Inflammatory macrophage treated with lipopolysaccharide for 4 hours (primary cell): ENCODE data around the gene MIER1.
A peak's percentile ranks its signal among the peaks of the same experiment; 100 is the strongest.
"Not testable (repeated sequence)": the region's sequence is repeated elsewhere in the genome, so short reads cannot be mapped to it uniquely, and the experiment has no call there.

Experiments
- DNase-seq: peaks from one replicate; pipeline ENCODE4 v3.0.0-alpha.2; 2020

Gene MIER1

DNA sequence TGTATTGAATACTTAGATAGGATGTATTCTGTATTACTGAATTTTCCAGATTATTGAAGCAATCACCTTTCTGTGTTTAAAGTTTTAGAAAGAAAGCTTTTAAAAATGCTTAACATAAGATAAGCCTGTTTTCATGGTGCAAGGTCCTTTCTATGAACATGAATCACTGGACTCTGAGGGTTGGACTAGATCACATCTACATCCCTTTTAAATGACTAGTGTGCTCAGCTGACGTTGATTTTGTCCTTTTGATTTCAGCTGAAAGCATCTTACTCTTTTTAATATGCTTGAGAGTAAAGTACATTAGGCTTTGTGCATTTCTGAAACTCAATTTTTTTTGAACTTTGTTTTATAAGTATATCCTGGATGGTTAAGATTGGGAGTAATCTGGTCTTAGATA, 16.2 kb downstream of the MIER1 start:
- no peak for DNase-seq

DNA sequence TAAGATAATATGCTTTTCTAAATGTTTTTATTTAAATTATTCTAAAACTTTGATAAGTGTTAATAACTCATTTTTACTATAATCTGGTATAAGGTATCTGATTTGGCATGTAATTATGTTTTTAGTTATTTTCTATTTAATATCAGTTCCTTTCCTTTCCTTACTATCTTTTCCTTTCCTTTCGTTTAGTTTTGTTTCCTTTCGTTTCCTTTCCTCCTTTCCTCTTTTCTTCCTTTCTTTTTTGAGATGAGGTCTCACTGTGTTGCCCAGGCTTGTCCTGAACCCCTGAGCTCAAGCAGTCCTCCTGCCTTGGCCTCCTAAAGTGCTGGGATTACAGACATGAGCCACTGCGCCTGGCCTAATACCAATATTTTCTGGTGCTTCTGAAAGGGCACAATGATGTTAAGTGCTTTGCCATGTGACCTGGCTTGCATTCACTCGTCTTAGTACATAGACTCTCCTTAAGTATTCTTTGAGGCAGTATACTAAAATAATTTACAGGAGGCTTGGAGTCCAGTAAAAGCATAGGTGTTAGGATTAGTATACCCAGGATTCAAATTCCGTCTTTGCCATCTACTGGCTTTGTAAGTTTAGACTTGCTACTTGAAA, 18.7 kb downstream of the MIER1 start:
- no peak for DNase-seq

GRCh38 chr1:66944330-66945274, 19.8 kb downstream of the MIER1 start:
- peak; percentile 31 for DNase-seq

DNA sequence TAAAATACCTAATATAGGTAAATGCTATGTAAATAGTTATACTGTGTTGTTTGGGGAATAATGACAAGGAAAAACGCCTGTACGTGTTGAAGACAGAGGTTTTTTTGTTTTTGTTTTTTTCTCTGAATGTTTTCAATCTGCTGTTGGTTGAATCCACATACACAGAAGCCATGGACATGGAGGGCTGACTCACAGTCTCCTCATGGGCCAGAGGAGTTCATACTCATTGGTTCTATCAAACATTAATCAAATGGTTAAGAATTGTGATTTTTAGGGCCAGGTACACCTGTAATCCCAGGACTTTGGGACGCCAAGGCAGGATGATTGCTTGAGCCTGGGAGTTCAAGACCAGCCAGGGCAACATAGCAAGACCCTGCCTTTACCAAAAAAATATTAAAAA, 20.5 kb downstream of the MIER1 start:
- DNase-seq, result no peak

DNA sequence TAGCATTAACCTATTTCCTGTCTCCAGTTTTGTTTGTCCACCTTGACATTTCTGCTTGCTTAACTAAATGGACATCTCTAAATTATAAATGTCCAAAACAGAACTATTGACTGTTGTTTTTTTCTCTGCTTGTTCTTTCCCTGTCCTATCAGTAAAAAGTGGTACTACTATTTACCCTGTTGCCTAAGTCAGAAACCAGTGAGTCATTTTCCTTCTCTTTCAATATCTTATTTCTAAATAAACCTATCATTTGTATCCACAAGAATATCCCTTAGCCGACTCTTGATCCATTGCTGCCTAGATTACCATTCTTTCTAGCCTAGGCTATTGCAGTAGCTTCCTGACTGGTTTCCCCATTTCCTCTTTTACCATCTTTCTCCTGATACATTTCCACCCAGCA, 22.5 kb downstream of the MIER1 start:
- peak; percentile 42 for DNase-seq

DNA sequence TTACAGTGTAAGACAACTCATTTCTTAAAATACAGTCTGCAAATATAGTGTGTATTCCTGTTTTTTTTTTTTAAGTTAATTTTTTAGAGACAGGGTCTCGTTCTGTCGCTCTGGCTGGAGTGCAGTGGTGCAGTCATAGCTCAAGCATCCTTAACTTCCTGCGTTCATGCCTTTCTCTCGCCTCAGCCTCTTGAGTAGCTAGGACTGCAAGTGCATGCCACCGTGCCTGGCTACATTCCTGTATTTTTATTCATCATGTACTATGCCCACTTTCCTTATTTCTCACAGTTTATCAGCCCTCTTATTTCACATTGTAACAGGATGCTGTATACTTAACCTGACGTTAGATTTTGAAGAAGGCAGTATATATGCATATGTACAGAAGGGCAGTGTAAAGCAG, 26.7 kb downstream of the MIER1 start:
- DNase-seq, result no peak

- DNase-seq, result no peak
Observed at GRCh38 chr1:66954208-66954607, 29.4 kb downstream of the MIER1 start.

- no peak for DNase-seq
Observed at GRCh38 chr1:66957938-66958337, 33.1 kb downstream of the MIER1 start.

DNA sequence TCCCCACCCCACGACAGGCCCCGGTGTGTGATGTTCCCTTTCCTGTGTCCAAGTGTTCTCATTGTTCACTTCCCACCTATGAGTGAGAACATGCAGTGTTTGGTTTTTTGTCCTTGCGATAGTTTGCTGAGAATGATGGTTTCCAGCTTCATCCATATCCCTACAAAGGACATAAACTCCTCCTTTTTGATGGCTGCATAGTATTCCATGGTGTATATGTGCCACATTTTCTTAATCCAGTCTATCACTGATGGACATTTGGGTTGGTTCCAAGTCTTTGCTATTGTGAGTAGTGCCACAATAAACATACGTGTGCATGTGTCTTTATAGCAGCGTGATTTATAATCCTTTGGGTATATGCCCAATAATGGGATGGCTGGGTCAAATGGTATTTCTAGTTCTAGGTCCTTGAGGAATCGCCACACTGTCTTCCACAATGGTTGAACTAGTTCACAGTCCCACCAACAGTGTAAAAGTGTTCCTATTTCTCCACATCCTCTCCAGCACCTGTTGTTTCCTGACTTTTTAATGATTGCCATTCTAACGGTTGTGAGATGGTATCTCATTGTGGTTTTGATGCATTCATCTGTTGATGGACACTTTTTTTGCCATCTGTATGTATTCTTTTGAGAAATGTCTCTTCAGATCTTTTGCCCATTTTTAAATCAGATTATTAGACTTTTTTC, 41.5 kb downstream of the MIER1 start:
- DNase-seq, result not testable (repeated sequence)

DNA sequence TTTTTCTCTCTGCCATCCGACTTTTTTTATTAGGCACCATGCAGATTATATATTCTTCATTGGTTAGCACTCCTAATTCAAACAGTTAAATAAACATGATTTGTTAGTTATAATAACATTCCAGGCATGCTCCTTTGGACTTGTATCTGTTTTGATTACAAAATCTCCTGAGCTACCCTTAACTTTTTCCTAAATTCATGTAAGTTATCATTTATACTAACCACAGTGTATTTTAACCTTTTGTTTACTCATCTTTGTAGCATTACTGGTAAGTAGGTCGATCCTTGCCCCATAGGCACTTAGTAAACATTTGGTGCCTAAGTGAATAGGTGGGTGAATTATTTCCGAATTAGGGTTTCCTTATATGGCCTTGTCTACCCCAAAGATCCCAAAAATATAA, 43.8 kb downstream of the MIER1 start:
- no peak for DNase-seq

DNA sequence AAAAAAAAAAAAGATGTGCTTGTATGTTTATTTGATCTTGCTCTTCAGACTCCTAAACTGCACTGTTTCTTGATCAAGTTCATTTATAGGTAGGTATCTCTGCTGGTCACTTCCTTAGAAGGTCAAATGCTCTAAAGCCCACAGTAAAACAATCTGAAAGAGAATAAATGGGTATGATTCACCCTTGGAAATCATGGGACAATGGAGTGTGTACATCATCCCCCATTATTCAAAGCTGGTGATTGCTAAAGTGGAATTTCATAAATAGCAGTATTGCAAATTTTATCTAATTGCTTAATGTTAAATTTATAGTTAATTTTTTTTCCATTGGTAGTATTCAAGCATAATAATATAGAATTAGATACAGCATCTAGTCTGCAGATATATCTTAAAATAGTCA, 53.4 kb downstream of the MIER1 start:
- peak; percentile 50 for DNase-seq

DNA sequence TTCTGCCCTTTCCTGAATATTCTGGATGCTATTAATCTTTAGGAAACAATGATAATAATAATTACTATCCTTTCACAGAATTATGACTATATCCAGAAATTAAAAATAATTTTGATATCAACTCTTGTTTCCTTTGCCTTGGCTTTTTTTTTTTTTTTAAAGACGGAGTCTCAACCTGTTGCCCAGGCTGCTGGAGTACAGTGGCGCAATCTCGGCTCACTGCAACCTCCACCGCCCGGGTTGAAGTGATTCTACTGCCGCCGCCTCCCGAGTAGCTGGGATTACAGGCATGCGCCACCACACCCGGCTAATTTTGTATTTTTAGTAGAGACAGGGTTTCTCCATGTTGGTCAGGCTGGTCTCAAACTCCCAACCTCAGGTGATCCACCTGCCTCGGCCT, 54.8 kb downstream of the MIER1 start:
- DNase-seq, result not testable (repeated sequence)

DNA sequence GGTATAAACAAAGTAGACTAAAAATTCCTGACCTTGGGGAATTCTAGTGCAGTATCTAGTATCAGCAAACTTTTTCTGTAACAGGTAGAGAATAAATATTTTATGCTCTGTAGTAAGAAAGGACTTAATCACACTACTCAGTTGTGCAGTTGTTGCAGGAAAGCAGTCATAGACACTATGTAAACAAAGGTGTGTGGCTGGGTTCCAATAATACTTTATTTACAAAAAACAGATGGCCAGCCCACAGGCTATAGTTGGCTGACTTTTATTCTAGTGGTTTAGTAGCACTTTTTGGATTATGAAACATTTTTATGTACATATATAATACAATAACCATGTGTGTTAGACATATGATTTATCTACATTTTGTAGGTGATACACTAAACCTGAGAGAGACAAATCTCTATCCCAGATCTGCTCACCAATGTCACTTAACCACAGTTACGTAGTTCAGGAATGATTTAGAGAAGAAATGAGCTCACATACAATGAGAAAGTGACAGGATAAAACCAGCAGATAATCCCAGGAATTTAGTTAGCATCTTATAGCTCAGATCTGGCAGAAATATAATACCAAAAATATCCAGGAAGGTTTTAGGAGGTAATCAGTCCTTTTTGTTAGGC, 56.1 kb downstream of the MIER1 start:
- no peak for DNase-seq

DNA sequence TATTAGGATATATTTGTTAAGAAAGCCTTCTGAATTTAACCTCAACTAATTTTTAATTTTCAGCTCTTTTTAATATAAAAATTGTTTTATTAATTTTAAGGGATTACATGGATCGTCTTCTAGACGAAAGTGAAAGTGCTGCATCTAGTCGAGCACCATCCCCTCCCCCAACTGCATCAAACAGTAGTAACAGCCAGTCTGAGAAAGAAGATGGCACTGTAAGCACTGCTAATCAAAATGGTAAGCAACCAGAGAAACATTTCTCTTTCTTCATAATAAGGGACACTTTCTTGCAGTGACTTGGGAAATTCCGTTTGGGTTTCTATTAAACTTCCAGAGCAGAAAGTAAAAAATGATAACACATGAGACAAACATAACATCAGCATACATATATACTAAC, 56.9 kb downstream of the MIER1 start:
- DNase-seq, result peak; percentile 19

DNA sequence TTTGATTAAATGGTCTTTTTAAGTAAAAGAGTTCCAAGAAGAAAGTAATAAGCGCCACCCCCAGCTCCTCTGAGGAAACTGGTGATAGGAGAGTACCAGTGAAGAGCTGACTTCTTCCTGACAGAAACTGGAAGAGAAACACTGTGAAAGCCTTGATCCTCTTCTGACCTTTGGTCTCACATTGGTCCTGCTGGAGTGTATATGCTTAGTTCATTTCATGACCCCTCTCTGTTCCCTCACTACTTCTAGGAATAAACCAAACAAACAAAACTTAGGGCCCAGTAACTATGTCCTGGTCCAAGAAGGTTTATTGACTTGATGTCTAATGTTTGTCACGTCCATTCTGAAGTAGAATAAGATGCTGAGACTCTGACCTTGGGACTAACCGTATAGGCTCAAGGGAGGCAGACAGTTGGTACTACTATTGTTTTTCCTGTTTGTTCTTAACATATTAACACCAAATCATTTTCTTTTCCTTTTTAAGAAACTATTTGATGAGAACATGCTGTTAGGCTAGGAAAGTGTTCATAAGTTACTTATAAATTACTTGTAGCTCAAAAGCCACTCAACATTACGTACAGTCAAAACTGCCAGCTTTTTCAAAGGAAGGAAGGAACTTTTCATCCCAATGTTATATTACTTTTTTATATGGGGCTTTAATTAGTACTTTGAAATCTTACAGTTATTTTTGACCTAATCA, 57.9 kb downstream of the MIER1 start:
- DNase-seq, result peak; percentile 10

DNA sequence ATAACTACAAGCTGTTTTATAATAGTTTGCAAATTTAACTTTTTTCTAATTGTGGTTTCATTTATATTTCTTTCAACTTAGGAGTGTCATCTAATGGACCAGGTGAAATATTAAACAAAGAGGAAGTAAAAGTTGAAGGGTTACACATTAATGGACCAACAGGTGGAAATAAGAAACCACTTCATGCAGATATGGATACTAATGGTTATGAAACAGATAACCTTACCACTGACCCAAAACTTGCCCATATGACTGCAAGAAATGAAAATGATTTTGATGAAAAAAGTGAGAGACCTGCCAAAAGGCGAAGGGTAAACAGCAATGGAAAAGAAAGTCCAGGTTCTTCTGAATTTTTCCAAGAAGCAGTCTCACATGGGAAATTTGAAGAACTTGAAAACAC, 59.7 kb downstream of the MIER1 start:
- DNase-seq, result no peak

GRCh38 chr1:66985835-66986234, 61.0 kb downstream of the MIER1 start:
- DNase-seq, result no peak

GRCh38 chr1:66993076-66993475, 68.3 kb downstream of the MIER1 start:
- DNase-seq, result no peak

- peak; percentile 53 for DNase-seq
Observed at GRCh38 chr1:66996018-66996682, 71.4 kb downstream of the MIER1 start.

DNA sequence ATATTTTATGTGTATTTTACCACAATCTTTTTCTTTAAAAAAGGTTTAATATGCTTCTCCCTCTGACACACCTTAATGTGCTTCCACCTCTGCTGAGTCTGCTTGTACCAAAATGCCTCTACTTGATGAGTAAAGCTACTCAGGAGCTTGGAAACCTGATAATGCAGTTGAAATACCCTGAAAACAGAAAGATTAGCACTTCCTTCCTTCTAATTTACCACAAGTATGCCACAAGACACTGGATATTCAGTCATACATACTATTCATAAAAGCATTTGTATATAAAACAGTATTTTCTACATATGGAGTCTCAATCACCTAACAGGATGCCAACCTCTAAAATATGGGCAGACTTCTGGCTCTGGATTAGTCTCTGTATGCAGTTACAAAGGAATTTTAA, 74.2 kb downstream of the MIER1 start:
- DNase-seq, result no peak

DNA sequence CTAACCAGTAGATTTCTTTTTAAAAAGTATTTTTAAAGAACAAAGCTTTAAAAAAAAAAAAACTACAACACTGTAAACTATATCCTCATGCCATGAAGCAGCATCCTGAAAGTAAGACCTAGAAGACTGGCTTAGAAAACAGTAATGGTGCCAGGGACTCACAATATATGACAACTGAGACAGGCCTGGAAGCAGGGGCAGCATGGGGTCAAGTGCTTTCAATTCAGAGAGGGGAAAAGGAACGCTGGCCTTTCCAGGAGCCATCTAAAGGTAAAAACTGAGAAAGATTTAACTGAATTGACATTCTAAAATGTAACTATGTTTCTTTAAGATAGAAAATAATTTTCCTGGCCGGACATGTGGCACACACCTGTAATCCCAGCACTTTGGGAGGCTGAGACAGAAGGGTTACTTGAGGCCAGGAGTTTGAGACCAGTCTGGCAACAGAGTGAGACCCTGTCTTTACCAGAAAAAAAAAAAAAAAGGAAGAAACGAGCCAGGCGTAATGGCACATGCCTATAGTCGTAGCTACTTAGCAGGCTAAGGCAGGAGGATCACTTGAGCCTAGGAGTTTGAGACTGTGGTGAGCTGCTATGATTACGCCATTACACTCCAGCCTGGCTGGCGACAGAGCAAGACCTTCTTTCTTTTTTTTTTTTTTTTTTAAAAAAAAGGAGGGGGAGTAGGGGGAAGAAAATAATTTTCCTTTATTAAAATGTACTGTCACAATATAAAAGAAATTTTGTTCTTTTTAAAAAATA, 75.0 kb downstream of the MIER1 start:
- no peak for DNase-seq
